Loucy (cell line): ENCODE data around the gene SNX12.

Source experiments
- H2AFZ ChIP-seq: fragments of 200-600 bp; sonication (generic); 2 replicates; pipeline ENCODE4 v1.6.0; 2016; ENCODE audit warnings: antibody characterized with exemption, mild to moderate bottlenecking, low read length, moderate library complexity
- H3F3A ChIP-seq: fragments of 200-600 bp; 2 replicates; pipeline ENCODE4 v1.6.0; 2016; ENCODE audit warnings: antibody characterized with exemption, low read depth, mild to moderate bottlenecking
- H3K27me3 ChIP-seq: fragments of 200-600 bp; sonication (generic); 2 replicates; pipeline ENCODE4 v1.6.1; 2014; ENCODE audit warnings: low read length, mild to moderate bottlenecking; ENCODE audit not compliant: insufficient read depth, poor library complexity, severe bottlenecking
- H3K36me3 ChIP-seq: fragments of 200-600 bp; sonication (generic); 2 replicates; pipeline ENCODE4 v1.6.1; 2016; ENCODE audit warnings: low read length; ENCODE audit not compliant: insufficient read depth
- H3K4me1 ChIP-seq: fragments of 200-600 bp; sonication (generic); 2 replicates; pipeline ENCODE4 v1.5.1; 2014; ENCODE audit warnings: low read length, mild to moderate bottlenecking; ENCODE audit not compliant: insufficient read depth, poor library complexity, severe bottlenecking
- H3K4me2 ChIP-seq: fragments of 200-600 bp; sonication (generic); 2 replicates; pipeline ENCODE4 v1.6.0; 2014; ENCODE audit warnings: antibody characterized with exemption, low read length, low read depth, mild to moderate bottlenecking; ENCODE audit not compliant: poor library complexity, severe bottlenecking
- H3K4me3 ChIP-seq: fragments of 200-600 bp; sonication (generic); 2 replicates; pipeline ENCODE4 v1.5.1; 2014; ENCODE audit warnings: low read length, mild to moderate bottlenecking, mixed read lengths; ENCODE audit not compliant: poor library complexity, severe bottlenecking
- H3K79me2 ChIP-seq: fragments of 200-600 bp; sonication (generic); 2 replicates; pipeline ENCODE4 v1.6.1; 2014; ENCODE audit warnings: low read length; ENCODE audit not compliant: insufficient read depth
- H3K9ac ChIP-seq: fragments of 200-600 bp; sonication (generic); 2 replicates; pipeline ENCODE4 v1.6.0; 2014; ENCODE audit warnings: mild to moderate bottlenecking, low read depth, low read length, moderate library complexity; ENCODE audit not compliant: poor library complexity, severe bottlenecking
- H3K9me2 ChIP-seq: fragments of 200-600 bp; sonication (generic); replicated peaks from 2 replicates; pipeline ENCODE4 v1.6.1; 2016; ENCODE audit warnings: low read depth, low read length, mixed read lengths
- H3K9me3 ChIP-seq: fragments of 200-600 bp; sonication (generic); 2 replicates; pipeline ENCODE4 v1.6.1; 2014; ENCODE audit warnings: mild to moderate bottlenecking, antibody characterized with exemption, low read length, low read depth; ENCODE audit not compliant: insufficient read depth
- H4K20me1 ChIP-seq: fragments of 200-600 bp; sonication (generic); 2 replicates; pipeline ENCODE4 v1.6.0; 2014; ENCODE audit warnings: antibody characterized with exemption, low read length, mild to moderate bottlenecking; ENCODE audit not compliant: insufficient read depth, poor library complexity, severe bottlenecking
- CTCF ChIP-seq: fragments of 200-600 bp; sonication (generic); conservative IDR thresholded peaks from 2 replicates; pipeline ENCODE4 v1.5.1; 2014; ENCODE audit warnings: mild to moderate bottlenecking, antibody characterized with exemption, low read length
- EZH2phosphoT487 ChIP-seq: fragments of 200-600 bp; IDR thresholded peaks from 2 replicates; pipeline ENCODE4 v1.6.1; 2018; ENCODE audit warnings: antibody characterized with exemption, mild to moderate bottlenecking, moderate library complexity, borderline replicate concordance

Gene SNX12

GRCh38 chrX:71068044-71068918 lies at the start of gene SNX12:
Gene SNX12 (minus strand): TSS chrX:71068334. CDS start chrX:71068306, 28 bp downstream.
- TF ChIP-seq CTCF: no peak
- TF ChIP-seq EZH2phosphoT487: no peak
- H3K9me3 ChIP-seq: no peaks in the 10 kb centered on the region
- H3K9ac ChIP-seq: peak within 1 kb of the TSS; percentile 89
- no peaks in the 10 kb centered on the region for H3F3A ChIP-seq
- H4K20me1 ChIP-seq: peaks cover 12% of the 10 kb centered on the region
- H3K79me2 ChIP-seq: peaks cover 37% of the 10 kb centered on the region
- no peaks in the 10 kb centered on the region for H3K36me3 ChIP-seq
- H3K4me3 ChIP-seq: peak within 1 kb of the TSS; percentile 97
- no peaks in the 10 kb centered on the region for H3K9me2 ChIP-seq
- peaks cover 17% of the 10 kb centered on the region for H3K4me1 ChIP-seq
- peak within 1 kb of the TSS; percentile 80 for H3K4me2 ChIP-seq
- H3K27me3 ChIP-seq: no peaks in the 10 kb centered on the region
- peak within 1 kb of the TSS; percentile 98 for H2AFZ ChIP-seq

- no peaks in the 10 kb centered on the region for H3K27me3 ChIP-seq
- no peaks in the 10 kb centered on the region for H3K9me3 ChIP-seq
- no peaks in the 10 kb centered on the region for H3K9me2 ChIP-seq
- H3K9ac ChIP-seq: peak overlapping the region; percentile 90
- TF ChIP-seq EZH2phosphoT487: no peak
- peaks cover 2% of the 10 kb centered on the region; the same call in 1 of the 2 replicates for H3F3A ChIP-seq
- H3K36me3 ChIP-seq: peaks cover 15% of the 10 kb centered on the region; the same call in 1 of the 2 replicates
- peaks cover 8% of the 10 kb centered on the region for H4K20me1 ChIP-seq
- H3K79me2 ChIP-seq: peaks cover 38% of the 10 kb centered on the region
- peak overlapping the region; percentile 87 for H3K4me3 ChIP-seq
- peak overlapping the region; percentile 82 for H3K4me2 ChIP-seq
- no peak overlapping the region for H2AFZ ChIP-seq
- H3K4me1 ChIP-seq: peaks cover 23% of the 10 kb centered on the region
Measured at GRCh38 chrX:71117358-71117757, 49.2 kb upstream of the SNX12 start.

- Histone ChIP-seq H4K20me1 (no peaks in the 10 kb centered on the region), H3K27me3 (no peaks in the 10 kb centered on the region), H3K4me3 (peak overlapping the region; percentile 96), H3K4me2 (peak overlapping the region; percentile 100), H3K9me2 (no peaks in the 10 kb centered on the region), H3K4me1 (peaks cover 31% of the 10 kb centered on the region), H3F3A (peaks cover 8% of the 10 kb centered on the region), H2AFZ (no peak overlapping the region), H3K36me3 (no peaks in the 10 kb centered on the region), H3K79me2 (peaks cover 48% of the 10 kb centered on the region), H3K9ac (peak overlapping the region; percentile 100), H3K9me3 (no peaks in the 10 kb centered on the region)
- TF ChIP-seq CTCF (no peak), EZH2phosphoT487 (no peak)
Measured at GRCh38 chrX:71111921-71112431, 43.8 kb upstream of the SNX12 start.
